ENCODE results near the gene STAG3.
"Not testable (repeated sequence)": the region's sequence is repeated elsewhere in the genome, so short reads cannot be mapped to it uniquely, and the experiment has no call there.

The STAG3 gene

GRCh38 chr7:100212631-100213286, 35.0 kb downstream of the STAG3 start:
- no peak for DNase-seq (ENCODE audit: low read depth in 3 of 3)

- DNase-seq (ENCODE audit: low read depth in 3 of 3) = no peak
These were observed 36.0 kb downstream of the STAG3 start for GRCh38 chr7:100213672-100214071.

- DNase-seq (ENCODE audit: low read depth in 3 of 3) = not testable (repeated sequence)
These were observed 36.6 kb downstream of the STAG3 start for GRCh38 chr7:100214356-100214755.

GRCh38 chr7:100215895-100216294, 38.2 kb downstream of the STAG3 start:
- no peak for DNase-seq (ENCODE audit: low read depth in 3 of 3)

- peak in 2 of 3 donors; percentile 74 for DNase-seq (ENCODE audit: low read depth in 3 of 3)
These were observed 40.2 kb downstream of the STAG3 start for GRCh38 chr7:100217934-100218333.

- no peak for DNase-seq (ENCODE audit: low read depth in 3 of 3)
These were observed 41.6 kb downstream of the STAG3 start for GRCh38 chr7:100219271-100219737.

- not testable (repeated sequence) for DNase-seq (ENCODE audit: low read depth in 3 of 3)
These were observed 42.3 kb downstream of the STAG3 start, which contains the start of gene PVRIG for GRCh38 chr7:100219801-100220585. Gene PVRIG, plus strand, starts transcription at chr7:100219949. Its CDS starts 22 bp downstream, at chr7:100219971.

- DNase-seq (ENCODE audit: low read depth in 3 of 3) = no peak
These were observed 43.0 kb downstream of the STAG3 start for GRCh38 chr7:100220586-100221230.

GRCh38 chr7:100221231-100221718, 43.6 kb downstream of the STAG3 start:
- DNase-seq (ENCODE audit: low read depth in 3 of 3) = peak in 2 of 3 donors; percentile 50 to 74

- DNase-seq (ENCODE audit: low read depth in 3 of 3) = no peak
These were observed 44.2 kb downstream of the STAG3 start for GRCh38 chr7:100221767-100222444.

- DNase-seq (ENCODE audit: low read depth in 3 of 3) = no peak
These were observed 44.9 kb downstream of the STAG3 start for GRCh38 chr7:100222445-100223132.

- not testable (repeated sequence) for DNase-seq (ENCODE audit: low read depth in 3 of 3)
These were observed 45.7 kb downstream of the STAG3 start for GRCh38 chr7:100223376-100223927.

- DNase-seq (ENCODE audit: low read depth in 3 of 3) = not testable (repeated sequence)
These were observed 47.2 kb downstream of the STAG3 start for GRCh38 chr7:100224891-100225290.

- DNase-seq (ENCODE audit: low read depth in 3 of 3) = not testable (repeated sequence)
These were observed 57.1 kb downstream of the STAG3 start for GRCh38 chr7:100234660-100235317.

GRCh38 chr7:100239975-100240374, 62.3 kb downstream of the STAG3 start:
- DNase-seq (ENCODE audit: low read depth in 3 of 3) = not testable (repeated sequence)

- DNase-seq (ENCODE audit: low read depth in 3 of 3) = peak; percentile 27 to 68 (median 60)
These were observed 65.7 kb downstream of the STAG3 start for GRCh38 chr7:100243385-100243784.

- not testable (repeated sequence) for DNase-seq (ENCODE audit: low read depth in 3 of 3)
These were observed 67.4 kb downstream of the STAG3 start for GRCh38 chr7:100244988-100245605.

GRCh38 chr7:100246121-100246864, 68.6 kb downstream of the STAG3 start:
- DNase-seq (ENCODE audit: low read depth in 3 of 3) = not testable (repeated sequence)

GRCh38 chr7:100246865-100247137, 69.1 kb downstream of the STAG3 start:
- not testable (repeated sequence) for DNase-seq (ENCODE audit: low read depth in 3 of 3)

Measured in stimulated activated CD4-positive, alpha-beta T cell treated with anti-CD3 and anti-CD28 coated beads, TNF-alpha, amount 100 ng/mL, for 48 hours (primary cell).